Glutamatergic neuron (in vitro differentiated cells): ENCODE data around the gene IQSEC3. TPM values are rescaled to one million over a fixed set of nuclear protein-coding genes. Genes with fewer than 3 reads are reported as not detected.

Experiments
- DNase-seq: peaks from one replicate; pipeline ENCODE4 v3.0.0; 2022
- H3K27ac Mint-ChIP-seq: one replicate; pipeline ENCODE4 v1.8.0; 2020; ENCODE audit warnings: mild to moderate bottlenecking, mixed read lengths, inconsistent platforms; ENCODE audit not compliant: unreplicated experiment
- H3K27me3 Mint-ChIP-seq: one replicate; pipeline ENCODE4 v1.8.0; 2020; ENCODE audit warnings: mild to moderate bottlenecking, moderate library complexity, mixed read lengths, inconsistent platforms; ENCODE audit not compliant: unreplicated experiment
- H3K36me3 Mint-ChIP-seq: one replicate; pipeline ENCODE4 v1.8.0; 2020; ENCODE audit warnings: mild to moderate bottlenecking, mixed read lengths, inconsistent platforms; ENCODE audit not compliant: unreplicated experiment
- H3K4me1 Mint-ChIP-seq: one replicate; pipeline ENCODE4 v1.8.0; 2020; ENCODE audit warnings: mild to moderate bottlenecking, low read depth, mixed read lengths, inconsistent platforms; ENCODE audit not compliant: unreplicated experiment
- H3K4me3 Mint-ChIP-seq: one replicate; pipeline ENCODE4 v1.8.0; 2020; ENCODE audit warnings: mild to moderate bottlenecking, mixed read lengths, inconsistent platforms; ENCODE audit not compliant: unreplicated experiment
- H3K9me3 Mint-ChIP-seq: one replicate; pipeline ENCODE4 v1.8.0; 2020; ENCODE audit warnings: mild to moderate bottlenecking, moderate library complexity, mixed read lengths, inconsistent platforms; ENCODE audit not compliant: unreplicated experiment
- total RNA-seq: library from RNA; stranded (reverse); fragmentation: NEBNext Ultra II Directional; extraction: Animal tissue kit (Norgen Biotek cat#: 25700); gene quantifications from one replicate; pipeline ENCODE4 v1.2.1, GENCODE V29; 2021; ENCODE audit not compliant: unreplicated experiment
- TF ChIP-seq, protein P1 (sequence below): fragments of 200-600 bp; sonication (generic); IDR thresholded peaks from one replicate; pipeline ENCODE4 v1.5.0; 2021; ENCODE audit not compliant: partially characterized antibody, unreplicated experiment

The IQSEC3 gene
- total RNA-seq, 1 donor from 2014 or later = 41.4 TPM

DNA sequence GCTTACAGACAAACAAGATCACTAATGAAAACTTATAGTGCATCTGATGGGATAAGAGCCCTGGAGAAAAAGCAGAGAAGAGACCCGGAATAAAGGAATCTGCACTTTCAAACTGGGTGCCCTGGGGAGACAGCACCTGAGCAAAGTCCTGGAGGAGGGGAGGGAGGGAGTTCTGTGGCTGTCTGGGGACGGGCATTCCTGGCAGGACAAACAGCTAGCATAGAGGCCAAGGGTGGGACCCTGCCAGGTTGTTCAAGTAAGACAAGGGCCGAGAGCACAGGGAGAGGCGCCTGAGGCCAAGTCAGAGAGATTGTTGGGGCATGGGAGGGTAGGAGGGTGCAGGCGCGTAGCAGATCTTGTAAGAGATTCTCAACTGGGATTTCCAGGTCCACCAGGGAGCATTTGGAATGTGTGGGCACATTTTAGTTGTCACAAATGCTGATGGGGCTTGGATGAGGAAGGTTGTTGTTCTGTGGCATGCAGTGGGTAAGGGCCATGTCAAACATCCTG lies 14.2 kb downstream of the IQSEC3 start:
- Mint-ChIP-seq H3K36me3 (no peaks in the 10 kb centered on the region), H3K4me1 (peaks cover 9% of the 10 kb centered on the region), H3K27me3 (peaks cover 23% of the 10 kb centered on the region), H3K9me3 (peaks cover 7% of the 10 kb centered on the region), H3K4me3 (no peak overlapping the region), H3K27ac (no peak overlapping the region)
- TF ChIP-seq, protein P1, sequence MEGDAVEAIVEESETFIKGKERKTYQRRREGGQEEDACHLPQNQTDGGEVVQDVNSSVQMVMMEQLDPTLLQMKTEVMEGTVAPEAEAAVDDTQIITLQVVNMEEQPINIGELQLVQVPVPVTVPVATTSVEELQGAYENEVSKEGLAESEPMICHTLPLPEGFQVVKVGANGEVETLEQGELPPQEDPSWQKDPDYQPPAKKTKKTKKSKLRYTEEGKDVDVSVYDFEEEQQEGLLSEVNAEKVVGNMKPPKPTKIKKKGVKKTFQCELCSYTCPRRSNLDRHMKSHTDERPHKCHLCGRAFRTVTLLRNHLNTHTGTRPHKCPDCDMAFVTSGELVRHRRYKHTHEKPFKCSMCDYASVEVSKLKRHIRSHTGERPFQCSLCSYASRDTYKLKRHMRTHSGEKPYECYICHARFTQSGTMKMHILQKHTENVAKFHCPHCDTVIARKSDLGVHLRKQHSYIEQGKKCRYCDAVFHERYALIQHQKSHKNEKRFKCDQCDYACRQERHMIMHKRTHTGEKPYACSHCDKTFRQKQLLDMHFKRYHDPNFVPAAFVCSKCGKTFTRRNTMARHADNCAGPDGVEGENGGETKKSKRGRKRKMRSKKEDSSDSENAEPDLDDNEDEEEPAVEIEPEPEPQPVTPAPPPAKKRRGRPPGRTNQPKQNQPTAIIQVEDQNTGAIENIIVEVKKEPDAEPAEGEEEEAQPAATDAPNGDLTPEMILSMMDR = no peak
- DNase-seq = no peak

DNA sequence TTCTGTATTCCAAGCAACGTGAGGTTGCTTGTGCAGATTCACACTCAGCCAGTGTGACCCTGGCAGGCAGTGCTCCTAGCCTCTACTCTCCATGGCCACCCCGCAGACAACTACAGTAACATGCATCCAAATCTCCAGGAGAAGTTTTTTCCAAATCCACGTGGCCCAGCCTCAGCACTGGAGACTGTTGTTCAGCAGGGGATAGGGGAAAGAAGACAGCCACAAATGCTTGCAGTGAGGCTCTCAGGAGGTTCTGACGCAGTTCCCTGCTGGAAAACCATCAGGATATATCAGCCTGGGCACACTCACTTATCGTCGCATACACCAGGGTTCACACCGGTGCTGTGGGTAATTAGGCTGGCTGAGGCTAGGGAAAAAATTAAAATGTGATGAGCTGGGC lies 16.2 kb downstream of the IQSEC3 start:
- peaks cover 12% of the 10 kb centered on the region for H3K4me1 Mint-ChIP-seq
- DNase-seq = no peak
- no peaks in the 10 kb centered on the region for H3K36me3 Mint-ChIP-seq
- TF ChIP-seq, protein P1 = no peak
- no peak overlapping the region for H3K27ac Mint-ChIP-seq
- no peak overlapping the region for H3K4me3 Mint-ChIP-seq
- peaks cover 17% of the 10 kb centered on the region for H3K27me3 Mint-ChIP-seq
- H3K9me3 Mint-ChIP-seq = peaks cover 6% of the 10 kb centered on the region

DNA sequence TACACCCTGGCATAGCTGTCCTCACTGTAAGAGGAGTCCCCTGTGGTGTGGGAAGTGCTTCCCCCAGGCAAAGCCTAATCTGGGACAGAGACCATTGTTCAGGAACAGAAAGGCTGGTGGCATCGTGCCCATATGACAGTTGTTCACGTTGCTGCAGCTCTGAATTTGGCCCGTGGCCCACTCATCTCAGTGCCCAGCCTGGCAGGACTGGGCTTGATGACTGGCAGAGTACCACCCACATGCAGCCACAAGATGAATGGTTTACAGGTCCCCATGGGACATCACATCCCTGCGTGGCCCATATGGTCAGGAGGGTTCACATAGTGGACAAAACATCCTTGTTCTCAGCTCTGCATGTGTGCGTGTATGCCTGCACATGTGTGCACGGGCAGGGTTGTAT lies 17.5 kb downstream of the IQSEC3 start:
- H3K27ac Mint-ChIP-seq = no peak overlapping the region
- peaks cover 6% of the 10 kb centered on the region for H3K9me3 Mint-ChIP-seq
- peaks cover 10% of the 10 kb centered on the region for H3K4me1 Mint-ChIP-seq
- DNase-seq = no peak
- TF ChIP-seq, protein P1 = no peak
- H3K36me3 Mint-ChIP-seq = no peaks in the 10 kb centered on the region
- no peak overlapping the region for H3K4me3 Mint-ChIP-seq
- H3K27me3 Mint-ChIP-seq = peaks cover 14% of the 10 kb centered on the region

DNA sequence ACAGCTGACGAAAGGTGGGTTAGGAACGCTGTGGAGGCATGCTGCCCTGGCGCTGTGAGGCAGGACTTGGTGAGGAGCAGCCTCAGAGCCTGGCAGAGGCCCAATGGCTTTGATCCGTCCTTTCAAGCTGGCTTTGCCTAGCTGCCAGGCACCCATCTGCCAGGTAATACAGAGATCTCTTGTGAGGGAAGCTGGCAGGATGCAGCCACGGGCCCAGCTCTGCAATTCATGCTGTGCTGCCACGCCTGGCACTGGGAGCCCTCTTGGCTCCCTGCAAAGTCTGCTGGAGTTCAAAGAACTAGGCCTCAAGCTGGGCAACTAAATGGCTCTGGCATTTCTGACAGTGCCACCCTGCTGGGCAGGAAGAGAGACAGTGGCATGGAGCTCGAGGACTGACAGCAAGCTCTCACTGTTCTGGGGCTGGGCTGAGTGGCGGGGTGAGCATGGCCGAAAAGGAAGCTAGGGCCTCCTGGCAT lies 18.7 kb downstream of the IQSEC3 start:
- no peak for DNase-seq
- H3K27ac Mint-ChIP-seq = no peak overlapping the region
- peaks cover 9% of the 10 kb centered on the region for H3K36me3 Mint-ChIP-seq
- H3K4me1 Mint-ChIP-seq = peaks cover 10% of the 10 kb centered on the region
- H3K4me3 Mint-ChIP-seq = no peak overlapping the region
- TF ChIP-seq, protein P1 = no peak
- H3K27me3 Mint-ChIP-seq = peaks cover 11% of the 10 kb centered on the region
- H3K9me3 Mint-ChIP-seq = peaks cover 15% of the 10 kb centered on the region

DNA sequence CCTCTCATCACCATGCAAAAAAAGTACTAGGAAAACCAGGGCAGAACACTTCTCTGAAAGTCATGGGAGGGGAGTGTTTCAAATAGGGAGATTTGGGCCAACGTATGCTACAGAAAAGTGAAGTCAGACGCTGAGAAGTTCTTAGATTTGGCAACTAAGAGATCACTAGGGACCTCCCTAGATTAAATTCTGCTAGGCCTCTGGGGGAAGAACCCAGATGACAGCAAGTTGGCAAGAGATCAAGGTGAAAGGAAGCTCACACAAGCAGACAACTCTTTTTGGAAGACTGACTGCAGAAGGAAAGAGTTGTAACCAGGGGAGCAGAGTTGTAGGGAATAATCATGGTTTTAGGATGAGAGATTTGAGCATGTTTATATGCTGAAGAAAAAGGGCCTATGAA lies 20.7 kb downstream of the IQSEC3 start:
- Mint-ChIP-seq H3K27me3 (peaks cover 3% of the 10 kb centered on the region), H3K36me3 (peaks cover 14% of the 10 kb centered on the region), H3K27ac (no peak overlapping the region), H3K9me3 (peaks cover 15% of the 10 kb centered on the region), H3K4me1 (peaks cover 13% of the 10 kb centered on the region), H3K4me3 (no peak overlapping the region)
- TF ChIP-seq, protein P1 = no peak
- no peak for DNase-seq
